NCI-H2196 treated with DMSO at 0.1 percent for 48 hours (cell line): Measurements from ENCODE around the gene FHOD1.
A peak's percentile ranks its signal among the peaks of the same experiment; 100 is the strongest.

Source experiments
- DNase-seq: peaks from one replicate; lab custom pipeline; 2025; ENCODE audit not compliant: unreplicated experiment; lab: John Stamatoyannopoulos, UW

FHOD1 gene

DNA sequence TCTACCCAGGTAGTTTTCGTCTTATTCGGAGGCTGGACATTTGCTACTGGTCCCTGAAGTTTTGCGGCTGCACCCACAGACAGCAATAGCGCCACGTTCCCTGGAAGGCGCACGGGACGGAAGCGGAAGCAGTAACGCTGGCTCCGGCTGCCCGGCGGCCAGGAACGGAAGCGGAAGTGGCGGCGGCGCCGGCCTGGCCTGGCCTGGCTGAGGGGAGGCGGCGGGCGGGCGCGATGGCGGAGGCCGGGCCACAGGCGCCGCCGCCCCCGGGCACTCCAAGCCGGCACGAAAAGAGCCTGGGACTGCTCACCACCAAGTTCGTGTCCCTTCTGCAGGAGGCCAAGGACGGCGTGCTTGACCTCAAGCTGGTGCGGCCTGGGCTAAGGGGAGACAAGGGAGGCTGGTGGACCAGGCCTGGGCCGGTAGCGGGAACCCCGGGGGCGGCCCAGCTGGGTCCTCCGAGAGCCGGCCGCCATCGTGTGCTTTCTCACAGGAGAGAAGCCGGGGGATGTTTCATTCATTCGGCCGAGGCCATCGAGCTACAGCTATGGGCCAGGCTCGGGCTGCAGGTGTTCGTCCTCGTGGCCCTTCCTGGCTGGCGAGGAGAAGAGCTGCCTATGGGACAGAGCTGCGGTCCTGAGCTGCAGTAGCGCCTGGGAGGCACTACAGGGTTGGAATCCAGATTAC is 55.1 kb downstream of the FHOD1 start, which contains the start of gene E2F4:
Gene E2F4, plus strand, starts transcription at position 161 of the 687 bp plus-strand sequence. Its CDS starts 73 bp downstream, at position 234.
- peak; percentile 49 for DNase-seq

DNA sequence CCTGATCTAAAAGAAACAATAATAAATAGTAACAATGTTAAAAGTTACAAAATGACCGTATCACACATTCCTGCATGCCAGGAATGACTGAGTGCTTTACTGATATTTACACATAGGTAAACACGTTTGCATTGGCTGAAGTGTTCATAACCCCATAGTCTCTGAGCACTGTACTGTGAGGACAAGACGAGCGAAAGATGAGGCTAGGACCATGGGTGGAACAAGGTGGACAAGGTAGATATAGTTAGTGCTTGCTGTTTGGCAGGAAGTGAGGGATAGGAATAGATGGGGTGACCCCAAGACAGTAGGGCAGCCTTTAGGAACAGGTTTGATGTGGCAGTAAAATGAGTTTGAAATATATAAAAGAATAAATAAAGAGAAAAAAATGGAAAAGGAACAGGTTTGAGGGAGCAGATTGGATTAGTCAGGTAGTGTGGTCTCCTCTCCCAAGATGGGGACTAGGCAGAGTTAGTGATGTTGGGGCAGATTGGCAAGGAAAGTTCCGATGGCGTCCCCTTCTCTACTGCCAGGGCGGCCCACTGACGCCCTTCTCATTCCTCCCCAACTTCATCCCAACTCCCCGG is 55.8 kb downstream of the FHOD1 start:
- no peak for DNase-seq

DNA sequence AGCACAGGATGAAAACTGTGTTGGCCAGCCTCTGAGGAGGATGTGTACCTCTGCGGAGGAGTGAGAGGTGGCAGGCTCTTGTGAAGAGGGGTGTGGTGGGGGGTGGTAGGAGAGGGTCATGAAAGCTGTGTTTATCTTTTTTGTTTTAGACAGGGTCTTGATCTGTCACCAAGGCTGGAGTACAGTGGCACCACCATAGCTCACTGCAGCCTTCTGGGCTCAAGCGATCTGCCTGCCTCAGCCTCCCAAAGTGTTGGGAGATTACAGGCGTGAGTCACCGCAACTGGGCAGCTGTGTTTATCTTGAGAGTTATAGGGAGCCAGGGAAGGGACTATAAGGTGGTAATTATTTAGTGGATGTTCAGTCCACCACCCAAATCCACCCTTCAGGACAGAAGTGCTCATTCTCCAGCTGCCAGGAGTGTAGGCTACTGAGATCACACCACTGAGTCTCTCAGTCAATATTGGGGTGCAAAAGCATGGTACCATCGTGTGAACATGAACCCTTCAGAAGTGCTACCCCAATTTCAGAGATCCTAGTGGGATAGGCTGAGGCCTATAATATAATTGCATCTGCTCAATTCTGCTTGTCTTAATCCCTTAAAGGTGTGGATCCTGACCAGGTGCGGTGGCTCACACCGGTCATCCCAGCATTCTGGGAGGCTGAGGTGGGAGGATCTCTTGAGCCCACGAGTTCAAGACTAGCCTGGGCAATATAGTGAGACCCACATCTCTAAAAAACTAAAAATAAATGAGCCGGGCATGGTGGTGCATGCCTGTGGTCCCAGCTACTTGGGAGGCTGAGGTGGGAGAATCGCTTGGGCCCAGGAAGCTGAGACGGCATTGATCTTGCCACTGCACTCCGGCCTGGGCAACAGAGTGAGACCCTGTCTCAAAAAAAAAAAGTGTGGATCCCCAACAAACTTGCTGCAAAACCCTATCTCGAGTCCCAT is 56.6 kb downstream of the FHOD1 start:
- no peak for DNase-seq

DNA sequence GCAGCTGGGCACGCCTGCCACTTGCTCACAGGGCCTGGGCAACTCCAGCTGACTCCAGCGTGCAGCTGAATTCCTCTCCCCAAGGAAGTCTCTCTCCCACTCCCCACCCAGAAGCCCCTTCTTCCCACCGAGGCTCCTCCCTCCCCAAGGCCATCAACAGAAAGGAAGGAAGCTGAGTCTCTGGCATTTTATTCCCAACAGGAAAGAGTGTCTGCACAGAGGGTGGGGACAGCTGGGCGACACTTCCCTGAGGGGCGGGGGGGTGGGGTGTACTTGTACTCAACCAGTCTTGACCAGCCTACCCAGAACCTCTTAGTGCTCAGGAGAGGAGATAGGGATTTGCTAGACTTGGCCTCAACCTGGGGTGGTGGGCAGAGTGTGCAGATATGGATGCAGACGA is 57.2 kb downstream of the FHOD1 start, which contains the start of gene EXOC3L1:
Gene EXOC3L1, minus strand, starts transcription at position 96 of the 400 bp plus-strand sequence. CDS start 460 bp downstream, outside the sequence.
- no peak for DNase-seq

DNA sequence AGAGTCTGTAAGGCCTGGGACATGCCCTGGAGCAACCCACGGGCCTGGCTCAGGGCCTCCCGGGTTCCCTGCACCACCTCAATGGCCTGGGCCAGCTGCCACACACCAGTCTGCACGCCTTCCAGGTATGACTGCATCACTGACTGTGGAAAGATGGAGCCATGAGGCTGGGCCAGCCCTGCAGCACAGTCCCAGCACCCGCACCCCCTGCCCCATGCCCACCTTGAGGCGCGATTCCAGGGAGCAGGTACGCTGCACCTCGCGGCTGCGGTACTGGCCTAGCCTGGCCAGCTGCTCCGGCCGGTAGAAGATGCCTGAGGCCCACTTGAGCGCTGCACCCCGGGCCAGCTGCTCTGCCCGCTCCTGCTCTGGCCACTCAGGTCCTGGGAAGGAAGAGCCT is 58.5 kb downstream of the FHOD1 start:
- no peak for DNase-seq

DNA sequence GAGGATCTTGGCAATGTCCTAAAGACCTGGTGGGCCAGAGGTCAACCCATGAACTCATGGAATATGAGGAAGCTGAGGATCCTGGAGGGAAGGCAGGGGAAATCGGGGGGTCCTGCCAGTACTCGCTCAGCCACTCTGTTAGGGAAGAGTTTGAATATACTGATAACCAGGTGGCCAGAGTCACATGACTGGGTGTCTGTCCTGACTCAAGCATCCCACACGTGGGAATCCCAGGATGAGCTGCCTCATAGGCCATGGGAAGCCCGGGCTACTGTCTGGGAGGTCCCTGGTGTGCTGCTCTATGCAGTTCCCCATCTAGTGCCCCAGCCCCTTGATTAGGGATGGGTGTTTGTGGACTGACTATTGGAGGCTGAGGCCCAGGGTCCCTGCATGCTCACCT is 59.0 kb downstream of the FHOD1 start:
- DNase-seq, result no peak

DNA sequence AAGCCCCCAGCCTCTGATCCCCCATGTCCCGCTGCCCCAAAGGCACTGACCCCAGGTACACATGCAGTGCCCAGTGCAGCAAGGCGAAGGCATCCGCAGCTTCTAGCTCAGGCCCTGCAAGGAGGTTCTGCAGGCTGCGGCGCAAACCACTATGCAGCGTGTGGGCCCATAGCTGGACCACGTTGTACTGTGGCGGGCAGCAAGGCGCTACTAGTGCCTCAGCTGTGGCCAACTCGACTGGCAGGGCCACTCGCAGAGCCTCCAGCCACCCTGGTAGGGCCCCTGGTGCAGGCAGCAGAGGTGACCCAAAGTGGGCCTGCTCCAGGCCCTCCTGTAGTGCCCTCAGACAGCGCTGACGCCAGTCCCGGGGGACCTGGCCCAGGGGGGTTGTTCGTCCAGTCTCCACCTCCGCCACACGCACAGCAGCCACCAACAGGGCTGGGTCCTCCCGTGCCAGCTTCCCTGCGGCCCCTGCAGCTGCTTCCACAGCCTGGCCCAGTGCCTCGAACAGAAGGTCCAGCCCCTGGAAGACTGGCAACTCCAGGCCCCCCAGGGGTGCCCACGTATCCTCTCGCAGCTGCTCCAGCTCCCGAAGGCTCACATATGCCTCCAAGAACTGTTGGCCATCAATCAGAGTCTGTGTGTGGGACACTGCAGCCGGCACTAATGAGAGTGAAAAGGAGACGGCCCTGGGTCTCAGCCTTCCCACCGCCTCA is 59.9 kb downstream of the FHOD1 start:
- DNase-seq, result no peak

DNA sequence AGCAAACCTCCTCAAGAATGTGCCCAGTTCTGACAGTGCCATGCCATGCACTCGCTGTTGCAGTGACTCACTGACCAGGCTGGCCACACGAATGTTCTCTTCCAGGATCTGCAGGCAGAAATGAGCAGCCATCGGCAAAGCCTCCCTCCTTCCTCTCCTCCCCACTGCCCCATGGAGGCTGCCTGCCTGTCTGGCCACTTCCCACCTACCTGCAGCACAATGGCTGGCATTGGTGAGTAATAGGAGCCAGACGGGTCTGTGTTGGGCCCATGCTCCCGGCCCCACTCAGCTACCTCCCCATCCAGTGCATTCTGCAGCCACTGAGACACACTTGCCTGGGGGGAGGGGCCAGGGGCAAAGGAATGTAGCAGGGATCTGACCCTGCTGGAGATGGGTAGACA is 60.7 kb downstream of the FHOD1 start:
- no peak for DNase-seq

DNA sequence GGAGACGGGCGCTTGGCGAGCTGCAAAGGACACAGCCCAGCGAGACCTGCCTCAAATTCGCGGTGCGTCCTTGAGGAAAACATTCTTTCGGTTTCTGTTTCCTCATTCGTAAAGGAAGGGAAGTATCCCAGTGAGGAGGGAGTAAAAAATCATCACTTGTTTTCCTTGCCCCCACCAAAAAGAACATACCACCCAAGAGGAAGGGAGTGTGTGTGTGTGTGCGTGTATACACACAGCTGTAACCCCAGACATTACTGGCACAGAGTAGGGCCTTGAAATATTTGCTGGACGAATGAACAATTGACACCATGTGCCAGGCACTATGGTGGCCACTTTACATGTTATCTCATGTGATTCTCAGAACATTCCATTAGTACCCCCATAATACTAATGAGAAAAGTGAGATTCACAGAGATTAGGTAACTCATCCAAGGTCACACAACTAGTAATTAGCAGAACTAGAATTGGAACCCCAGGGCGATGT is 61.6 kb downstream of the FHOD1 start:
- no peak for DNase-seq

DNA sequence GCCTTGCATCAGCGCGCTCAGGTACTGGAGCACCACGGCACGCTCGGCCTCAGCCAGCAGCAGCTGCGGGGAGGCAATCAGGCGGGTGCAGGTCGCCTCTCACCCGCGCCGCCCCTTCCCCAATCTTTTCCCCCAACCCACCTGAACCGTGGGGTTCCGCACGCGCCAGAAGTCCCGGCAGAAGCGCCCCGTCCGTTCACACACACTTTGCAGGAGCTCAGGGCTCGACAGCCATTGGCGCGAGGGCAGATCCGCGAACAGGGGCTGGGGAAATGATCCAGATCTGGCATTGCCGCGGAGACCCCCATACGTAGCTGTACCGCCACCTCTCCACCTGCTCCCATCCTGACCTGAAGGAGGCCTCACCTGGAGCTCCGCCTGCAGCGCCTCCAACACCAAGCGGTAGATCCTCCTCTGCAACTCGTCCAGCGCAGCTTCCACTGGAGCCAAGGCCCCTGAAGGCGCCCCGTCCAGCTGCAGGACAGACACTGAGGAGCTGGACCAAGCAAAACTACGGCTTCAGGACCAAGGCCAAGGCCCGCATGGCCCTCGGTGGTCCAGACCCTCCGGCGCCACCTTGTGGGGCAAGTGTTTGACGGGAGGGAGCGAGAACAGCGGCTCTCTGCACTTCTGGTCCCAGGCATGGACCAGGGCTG is 62.2 kb downstream of the FHOD1 start:
- DNase-seq, result peak; percentile 23

DNA sequence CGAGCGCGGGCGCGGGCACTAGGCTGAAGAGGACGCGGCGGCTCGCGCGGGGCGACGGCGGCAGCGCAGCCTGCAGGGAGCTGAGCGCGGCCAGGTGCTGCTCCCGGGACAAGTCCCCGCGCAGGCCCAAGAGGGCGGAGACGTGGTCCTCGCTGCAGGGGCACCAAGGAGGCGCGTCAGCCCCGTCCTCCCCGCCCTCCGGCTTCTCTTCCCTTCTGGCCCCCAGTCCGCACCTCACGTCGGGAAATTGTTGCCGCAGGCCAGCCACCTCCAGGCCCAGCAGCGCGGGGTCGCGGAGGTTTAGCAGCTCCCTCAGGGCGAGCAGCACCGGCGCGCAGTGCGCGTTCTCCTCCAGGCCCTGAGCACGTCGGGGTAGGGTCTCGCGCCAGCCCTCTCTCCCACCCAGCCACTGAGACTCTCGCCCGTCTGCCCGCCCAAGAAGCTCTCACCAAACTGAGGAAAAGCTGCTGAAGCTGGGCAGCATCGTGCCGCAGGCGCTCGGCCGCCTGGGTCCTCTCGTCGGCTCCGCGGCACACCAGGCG is 62.8 kb downstream of the FHOD1 start:
- DNase-seq, result no peak

DNA sequence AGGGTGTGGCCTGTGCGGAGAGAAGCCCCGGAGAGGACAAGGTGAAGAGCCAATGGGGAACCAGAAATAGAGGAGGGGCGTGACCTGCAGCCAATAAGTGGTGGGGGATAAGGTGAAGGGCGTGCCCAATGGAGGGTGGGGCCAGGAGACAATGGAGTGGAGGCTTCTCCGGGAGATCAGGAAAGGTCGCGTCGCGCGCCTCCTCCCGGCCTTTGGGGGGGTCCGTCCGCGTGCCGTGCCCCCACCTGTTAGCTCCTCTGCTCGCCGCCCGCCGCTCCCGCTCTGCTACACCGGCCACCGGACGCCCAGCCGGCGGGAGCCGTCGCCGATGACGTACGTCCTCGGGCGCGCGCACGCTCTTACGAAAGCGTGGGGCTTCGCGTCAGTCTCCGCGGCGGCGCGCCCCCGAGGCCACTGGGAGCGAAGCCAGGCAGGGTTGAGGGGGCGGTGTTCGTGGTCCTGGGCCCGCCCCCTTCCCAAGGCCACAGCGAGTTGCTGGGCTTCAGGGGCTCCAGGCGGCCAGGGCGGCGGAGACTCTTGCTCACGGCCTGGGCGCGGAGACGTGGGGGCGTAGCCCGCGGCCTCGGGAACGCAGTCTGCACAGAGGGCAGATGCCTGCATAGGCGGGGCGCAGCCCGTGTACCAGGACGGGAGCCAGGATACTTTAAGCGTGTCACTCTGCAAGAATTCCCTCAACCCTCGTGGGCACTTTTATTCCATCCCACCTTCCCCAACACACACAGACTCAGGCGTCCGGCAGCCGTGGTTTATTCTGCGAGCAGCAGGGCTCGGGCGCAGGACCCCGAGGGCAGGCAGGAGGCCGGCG is 63.4 kb downstream of the FHOD1 start, which contains the start of gene MATCAP1:
Gene MATCAP1, minus strand, starts transcription at position 337 of the 826 bp plus-strand sequence. CDS start 3,353 bp downstream, outside the sequence.
- DNase-seq, result peak; percentile 83

DNA sequence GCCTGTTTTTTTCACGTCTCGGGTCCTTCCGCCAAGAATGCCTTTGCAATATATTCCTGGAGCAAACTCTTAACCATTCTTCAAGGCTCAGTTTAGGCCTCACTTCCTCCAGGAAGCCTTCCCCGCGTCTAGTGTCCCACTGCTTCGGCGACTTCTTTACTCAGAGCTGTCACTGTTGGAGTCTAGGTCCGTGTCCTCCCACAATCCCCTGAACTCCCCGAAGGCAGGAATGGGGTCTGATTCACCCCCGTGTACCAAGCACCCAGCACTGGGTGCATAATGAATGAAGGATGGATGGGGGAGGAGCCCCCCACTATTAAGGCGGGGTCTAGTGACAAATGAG is 64.0 kb downstream of the FHOD1 start:
- DNase-seq, result no peak

DNA sequence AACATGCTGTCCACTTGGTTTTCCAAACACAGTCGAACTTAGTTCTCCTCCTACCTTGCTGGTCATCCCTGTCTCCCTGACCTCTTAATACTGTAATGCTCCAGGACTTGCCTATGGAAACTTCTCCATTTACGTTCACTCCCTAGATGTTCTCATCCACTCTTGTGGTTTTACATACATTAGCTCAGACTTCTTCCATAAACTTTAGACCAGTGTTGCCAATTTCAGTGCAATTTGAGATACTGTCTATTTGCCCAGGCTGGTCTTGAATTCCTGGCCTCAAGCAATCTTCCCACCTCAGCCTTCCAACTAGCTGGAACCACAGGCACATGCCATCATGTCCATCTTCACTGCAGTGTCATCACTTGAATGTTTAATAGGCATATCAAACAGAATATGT is 65.0 kb downstream of the FHOD1 start:
- no peak for DNase-seq

DNA sequence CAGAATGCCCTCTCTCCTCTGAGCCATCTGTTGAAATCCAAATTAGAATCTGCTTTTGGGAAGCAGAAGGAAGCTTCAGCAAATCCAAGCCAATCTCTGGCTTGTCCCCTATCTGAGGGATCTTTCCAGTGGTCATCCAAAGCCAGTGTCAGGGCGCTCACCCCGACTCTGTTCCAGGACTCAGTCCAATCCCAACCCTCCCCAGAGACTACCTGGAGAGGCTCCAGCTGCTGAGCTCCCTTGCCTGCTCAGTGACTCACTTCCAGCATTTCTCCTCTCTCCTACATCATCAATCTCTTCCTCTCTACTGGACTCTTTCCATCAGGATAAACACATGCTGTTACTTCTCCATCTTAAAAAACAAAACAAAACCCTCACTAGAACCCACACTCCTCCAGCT is 65.9 kb downstream of the FHOD1 start:
- DNase-seq, result no peak

DNA sequence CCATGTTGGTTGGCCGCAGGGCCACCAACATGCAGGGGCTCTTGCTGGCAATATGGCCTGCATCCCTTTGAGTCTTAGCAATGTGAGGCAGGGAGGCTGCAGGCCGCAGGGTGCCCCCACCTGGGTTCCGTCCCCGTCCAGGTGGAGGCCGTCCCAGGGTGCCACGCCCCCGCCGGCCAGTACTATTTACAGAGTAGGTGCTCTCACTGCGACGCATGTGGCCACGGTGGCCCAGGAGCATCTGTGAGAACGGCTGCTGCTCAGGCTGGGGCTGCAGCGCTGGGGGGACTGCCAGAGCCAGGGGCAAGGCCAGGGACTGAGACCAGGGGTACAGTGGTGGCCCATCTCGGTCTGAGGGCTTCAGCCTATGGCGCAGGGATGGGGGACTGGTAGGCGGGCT is 67.1 kb downstream of the FHOD1 start:
- DNase-seq, result no peak

DNA sequence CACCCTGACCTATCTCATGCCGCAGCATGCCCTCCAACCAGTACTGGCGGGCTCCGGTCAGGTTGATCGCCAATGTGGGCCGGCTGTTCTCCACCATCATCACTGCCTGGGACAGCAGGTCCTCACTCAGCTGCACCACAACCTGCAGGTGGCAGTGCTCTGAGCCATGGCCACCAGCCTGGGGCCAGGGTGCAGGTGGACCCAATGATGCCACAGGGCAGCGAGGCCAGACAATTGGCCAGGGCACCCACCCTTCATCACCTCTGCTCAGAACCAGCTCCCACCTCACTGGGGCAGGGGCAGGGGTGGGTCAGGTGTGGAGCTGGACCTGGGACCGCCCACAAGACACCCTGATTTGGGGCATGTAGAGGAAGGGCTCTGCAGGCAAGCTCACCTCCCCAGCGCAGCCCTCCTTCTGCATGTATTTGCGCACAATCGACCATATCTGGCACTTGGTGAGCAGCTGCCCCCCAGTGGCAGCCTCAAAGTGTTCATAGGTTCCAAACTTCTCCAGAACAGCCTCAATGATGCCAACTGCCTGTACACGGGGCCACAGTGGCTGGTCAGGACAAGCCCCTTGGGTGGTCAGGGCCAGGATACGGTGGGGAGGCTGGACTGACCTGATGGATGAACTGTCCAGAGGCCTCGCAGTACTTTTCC is 67.7 kb downstream of the FHOD1 start:
- DNase-seq, result no peak
